GM18868 (cell line): ENCODE results near the gene NECTIN1.
"Not testable (repeated sequence)": the region's sequence is repeated elsewhere in the genome, so short reads cannot be mapped to it uniquely, and the experiment has no call there.

ENCODE experiments used
- ATAC-seq: cut with Tn5 transposase; IDR thresholded peaks from one replicate; pipeline ENCODE4 v1.9.1; 2021; ENCODE audit warnings: mild to moderate bottlenecking, moderate library complexity; ENCODE audit not compliant: unreplicated experiment

Gene NECTIN1

DNA sequence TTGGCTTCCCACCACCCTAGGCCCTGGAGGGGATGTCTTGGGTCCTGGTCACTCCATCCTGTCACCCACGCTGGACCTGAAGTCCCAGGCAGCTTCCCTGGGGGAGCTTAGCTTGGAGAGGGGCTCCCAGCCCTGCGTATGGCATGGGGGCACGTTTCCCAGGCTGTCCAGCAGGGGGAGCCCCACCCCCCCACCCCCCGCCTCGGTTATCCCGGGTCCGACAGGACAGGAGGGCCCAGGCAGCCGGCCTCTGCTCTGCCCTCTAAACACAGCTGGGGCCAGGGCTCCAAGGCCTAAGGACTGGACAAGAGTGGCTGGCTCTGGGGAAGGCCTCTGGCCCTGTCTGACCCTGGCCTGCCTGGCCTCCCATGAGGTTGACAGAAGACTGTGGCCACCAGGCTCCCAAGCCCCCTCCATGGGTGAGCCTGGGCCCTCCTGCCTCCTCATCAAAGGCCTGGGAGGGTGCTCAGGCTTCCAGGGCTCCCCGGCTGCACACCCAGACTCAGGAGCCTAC is 104.8 kb downstream of the NECTIN1 start:
- no peak for ATAC-seq

DNA sequence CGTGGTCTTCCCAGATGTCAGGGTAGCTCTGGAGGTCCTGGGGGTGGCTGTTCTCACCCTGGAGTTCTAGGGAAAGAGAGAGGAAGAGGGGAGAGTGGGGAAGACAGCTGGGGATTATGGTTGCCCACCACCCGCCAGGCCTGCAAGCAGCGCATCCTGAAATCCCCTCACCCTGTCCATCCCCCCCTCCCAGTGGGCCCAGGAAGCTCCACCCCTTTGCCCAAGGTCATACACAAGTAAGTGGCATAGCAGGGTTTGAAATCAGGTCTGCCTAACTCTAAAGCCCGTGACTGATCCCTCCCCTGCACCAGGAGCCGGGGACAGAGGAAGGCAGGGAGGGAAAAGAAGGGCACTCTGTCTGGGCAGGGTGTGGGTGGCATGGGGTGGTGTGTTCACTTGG is 105.3 kb downstream of the NECTIN1 start:
- ATAC-seq = no peak

DNA sequence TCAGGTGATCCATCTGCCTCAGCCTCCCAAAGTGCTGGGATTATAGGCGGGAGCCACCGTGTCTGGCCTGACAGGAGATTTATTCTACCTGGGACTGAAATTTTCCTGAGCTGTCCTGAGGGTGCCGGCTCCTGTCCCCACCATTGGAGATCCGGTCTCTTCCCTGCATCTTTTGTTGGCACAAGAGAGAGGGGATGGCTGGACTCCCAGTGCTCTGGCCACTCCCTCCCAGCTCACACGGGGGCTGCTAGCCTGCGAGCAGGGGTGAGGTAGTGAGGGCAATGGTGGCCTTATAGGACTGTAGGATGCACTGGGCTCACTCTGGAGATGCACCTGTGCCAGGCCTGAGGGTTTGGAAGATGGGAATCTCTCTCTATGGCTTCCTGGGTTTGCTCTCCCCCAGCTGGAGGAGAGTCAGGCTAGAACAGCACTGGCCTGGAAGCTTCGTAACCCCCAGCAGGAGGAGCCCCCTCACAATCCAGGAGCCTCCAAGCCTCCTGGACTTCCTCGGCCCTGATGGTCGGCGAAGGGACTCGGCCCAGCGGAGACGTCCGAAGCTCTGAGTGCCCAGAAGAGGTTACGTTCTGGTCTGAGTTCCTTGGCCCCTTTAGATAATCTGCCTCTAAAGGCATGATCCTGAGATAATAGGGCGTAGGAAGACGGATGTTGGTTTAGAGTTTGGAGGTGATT is 106.4 kb downstream of the NECTIN1 start:
- no peak for ATAC-seq

DNA sequence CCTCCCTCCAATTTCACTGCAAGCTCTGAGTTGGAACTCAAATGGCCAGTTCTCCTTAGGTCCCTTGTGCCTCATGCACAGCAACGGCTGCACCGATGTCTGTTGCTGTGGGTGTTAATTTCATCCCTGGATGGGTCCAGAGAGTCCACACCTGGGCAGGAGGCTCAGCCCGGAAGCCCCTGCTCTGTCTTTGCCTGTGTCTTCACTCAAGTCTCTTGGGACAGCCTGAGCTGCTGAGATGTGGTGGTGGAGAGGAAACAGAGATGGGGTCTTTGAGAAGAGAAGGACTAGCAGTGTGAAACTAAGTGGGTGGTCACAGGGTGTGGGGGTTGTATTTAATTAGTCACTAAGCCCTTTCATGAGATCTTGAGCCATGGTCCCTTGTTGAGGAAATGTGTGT is 109.3 kb downstream of the NECTIN1 start:
- ATAC-seq = no peak

DNA sequence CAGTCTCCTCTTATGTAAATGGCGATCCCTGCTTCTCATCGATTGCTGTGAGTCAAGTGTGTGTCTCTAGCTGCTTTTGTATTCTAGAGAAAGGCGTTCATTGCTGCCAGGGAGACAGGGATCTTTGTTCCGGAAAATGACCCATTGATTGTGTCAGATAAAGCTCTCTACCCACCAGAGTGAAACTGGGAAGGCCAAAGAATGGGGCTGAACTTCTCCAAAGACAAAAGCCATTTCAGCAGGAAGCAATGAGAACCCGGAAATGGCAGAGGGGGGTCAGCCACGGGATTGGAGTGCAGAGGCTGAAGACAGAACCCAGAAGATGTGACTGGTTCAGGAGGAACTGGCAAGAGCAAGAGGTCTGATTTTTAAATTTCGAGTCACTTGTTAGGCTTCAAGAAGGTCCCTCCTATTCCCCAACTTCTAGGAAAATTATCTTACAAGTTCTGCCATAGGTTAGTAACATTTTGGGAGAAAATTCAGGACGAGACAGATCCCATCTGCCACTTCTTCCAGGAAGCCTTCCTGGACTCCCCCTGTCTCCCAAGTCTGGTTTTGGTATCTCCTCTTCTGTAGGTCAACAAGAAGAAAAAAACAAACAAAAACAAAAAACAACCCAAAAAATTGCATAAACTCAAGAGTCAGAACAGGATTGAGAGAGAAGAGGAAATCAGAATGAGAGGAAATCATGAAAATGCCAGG is 110.6 kb downstream of the NECTIN1 start:
- ATAC-seq = no peak

DNA sequence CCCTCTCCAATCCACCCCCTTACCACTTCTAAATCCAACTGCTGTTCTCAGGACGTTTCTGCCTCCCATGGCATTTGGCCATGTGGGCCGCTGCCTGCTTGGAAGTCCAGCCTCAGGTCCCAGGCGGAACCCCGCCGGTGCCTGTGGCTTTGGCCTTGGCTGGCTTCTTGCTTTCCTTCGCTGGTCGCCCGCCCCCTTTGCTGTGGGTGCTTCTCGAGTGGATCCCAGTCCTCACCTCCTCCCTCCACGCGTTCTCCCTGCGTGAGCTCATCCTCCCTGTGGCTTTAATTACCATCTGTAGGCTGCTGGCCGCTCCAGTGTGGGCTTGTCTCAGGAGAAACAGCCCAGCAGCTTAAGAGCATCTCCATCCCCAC is 111.7 kb downstream of the NECTIN1 start:
- ATAC-seq = no peak

DNA sequence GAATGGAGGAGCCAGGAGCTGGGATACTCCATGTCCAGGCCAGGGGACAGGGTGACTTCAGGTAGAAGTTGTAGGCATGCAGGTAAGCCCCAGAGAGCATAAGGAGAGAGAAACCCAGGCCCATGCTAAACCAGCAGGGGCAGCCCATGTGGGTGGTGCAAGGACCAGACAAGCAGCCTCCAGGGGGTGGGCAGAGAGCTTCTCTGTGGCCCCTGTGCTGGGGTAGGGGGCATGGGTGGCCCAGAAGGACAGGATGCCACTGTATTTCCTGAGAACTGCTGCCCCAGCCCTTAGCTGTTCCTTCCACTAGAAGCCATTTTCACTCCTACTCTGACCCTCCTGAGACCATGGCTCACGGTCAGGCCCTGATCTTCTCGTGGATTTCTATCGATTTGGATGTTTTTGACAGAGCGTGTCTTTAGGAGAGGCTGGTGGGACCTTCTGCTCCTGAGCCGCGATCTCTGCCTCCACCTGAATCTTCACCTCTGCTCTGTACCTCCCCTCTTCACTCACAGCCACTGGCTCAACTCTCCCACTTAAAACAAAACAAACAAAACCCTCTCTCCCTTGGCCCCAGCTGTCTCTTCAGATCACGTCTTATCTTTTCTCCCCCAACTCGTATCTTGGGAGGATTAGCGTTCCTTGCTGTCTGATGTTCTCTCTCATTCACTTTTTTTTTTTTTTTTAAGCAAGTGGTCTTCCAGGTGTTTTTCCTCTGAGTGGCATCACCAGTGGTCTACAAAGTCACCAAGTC is 112.2 kb downstream of the NECTIN1 start:
- no peak for ATAC-seq

DNA sequence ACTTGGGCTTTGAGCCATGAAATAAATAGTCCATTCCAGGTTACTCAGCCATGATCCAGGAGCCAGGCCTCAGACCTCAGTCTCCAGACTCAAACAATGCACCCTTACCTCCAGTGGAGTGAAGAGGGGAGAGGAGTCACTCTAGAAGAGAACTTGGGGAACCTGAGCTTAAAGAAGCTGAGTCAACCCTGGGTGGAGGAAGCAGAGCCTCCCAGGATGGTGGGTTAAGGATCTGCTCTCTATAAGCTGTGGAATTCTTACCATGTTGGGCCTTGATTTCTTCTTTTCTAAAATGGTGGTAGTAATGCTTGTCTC is 113.2 kb downstream of the NECTIN1 start:
- ATAC-seq = no peak

DNA sequence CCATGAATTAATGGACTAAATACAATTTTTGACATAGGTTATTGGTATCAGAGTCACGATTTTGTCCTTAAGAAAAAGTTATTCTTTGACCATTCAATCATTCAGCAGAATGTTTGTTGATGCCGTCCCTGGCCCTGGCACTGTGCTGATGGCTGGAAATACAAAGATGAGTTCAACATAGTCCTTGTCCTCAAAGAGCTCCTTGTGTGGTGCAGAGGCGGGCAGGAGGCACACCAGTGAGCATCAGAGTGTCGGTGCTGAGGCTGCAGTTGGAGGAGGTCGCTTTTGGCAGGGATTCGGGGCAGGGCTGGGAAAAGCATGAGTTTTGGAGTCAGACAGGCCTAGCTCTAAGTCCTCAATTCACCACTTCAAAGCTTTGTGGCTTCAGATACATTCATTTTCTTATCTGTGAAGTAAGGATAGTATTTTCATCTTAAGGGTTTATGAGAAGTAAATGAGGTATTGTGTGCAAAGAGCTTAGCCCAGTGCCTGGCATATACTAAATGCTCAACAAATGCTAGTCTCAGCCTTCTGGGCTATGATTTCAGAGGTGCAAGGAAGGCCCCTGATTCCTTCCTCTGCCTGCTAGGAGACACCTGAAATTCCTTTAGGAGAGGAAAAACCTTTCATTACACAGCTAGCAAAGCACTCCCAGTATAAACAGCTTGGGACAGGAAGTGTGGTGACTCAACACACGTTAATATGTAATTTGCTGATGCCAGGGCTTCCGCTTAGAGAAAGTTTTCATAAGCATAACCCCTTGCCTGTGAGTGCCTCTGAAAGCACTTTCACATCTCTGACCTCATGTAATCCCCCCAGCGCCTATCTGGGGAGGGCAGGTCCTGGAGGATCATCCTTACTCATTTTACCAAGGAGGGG is 113.8 kb downstream of the NECTIN1 start:
- ATAC-seq = no peak

DNA sequence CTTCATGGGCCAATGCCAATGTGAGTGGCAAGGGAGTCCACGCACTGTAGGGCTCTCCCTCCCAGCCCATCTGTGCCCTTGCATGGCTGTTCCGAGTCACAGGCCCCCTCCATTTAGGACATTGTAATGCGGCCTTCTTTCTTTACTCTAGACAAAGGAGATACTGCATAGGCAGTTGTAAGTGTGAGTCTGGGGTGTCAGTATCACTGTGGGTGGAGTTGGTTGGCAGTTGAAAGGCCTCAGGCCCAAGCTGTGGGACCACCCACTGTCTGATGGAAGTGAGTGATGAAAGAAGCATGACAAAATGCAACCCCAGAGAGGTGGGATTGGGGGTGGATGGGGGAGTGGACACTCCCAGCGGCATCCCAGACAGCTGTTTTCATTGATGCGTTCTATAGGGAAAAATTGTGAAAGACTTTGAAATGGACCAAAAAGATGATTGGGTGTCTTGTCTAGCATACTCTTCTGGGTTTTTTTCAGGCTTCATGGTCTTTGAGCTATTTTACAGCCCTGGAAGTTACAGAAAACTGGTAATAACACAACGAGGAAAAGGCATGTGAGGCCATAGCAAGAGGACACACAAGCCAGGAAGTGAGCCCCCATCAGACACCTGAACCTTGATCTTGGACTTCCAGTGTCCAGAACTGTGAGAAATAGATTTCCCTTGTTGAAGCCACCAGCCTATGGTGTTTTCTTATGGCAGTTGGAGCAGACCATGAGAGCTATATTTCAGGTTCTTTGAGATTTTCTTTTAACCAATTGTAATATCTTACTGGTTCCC is 114.6 kb downstream of the NECTIN1 start:
- ATAC-seq = no peak

DNA sequence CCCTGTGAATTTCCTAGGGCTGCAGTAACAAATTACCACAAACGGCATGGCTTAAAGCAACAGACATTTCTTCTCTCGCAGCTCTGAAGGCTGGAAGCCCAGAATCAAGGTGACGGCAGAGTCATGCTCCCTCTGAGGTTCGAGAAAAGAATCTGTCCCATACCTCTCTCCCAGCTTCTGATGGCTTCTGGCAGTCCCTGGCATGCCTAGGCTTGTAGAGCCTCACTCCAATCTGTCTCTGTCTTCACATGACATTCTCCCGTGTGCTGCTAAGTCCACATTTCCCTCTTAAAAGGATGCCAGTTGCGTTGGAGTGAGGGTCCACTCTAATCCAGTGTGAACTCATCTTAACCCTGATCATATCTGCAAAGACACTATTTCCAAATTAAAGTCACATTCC is 116.2 kb downstream of the NECTIN1 start:
- no peak for ATAC-seq

DNA sequence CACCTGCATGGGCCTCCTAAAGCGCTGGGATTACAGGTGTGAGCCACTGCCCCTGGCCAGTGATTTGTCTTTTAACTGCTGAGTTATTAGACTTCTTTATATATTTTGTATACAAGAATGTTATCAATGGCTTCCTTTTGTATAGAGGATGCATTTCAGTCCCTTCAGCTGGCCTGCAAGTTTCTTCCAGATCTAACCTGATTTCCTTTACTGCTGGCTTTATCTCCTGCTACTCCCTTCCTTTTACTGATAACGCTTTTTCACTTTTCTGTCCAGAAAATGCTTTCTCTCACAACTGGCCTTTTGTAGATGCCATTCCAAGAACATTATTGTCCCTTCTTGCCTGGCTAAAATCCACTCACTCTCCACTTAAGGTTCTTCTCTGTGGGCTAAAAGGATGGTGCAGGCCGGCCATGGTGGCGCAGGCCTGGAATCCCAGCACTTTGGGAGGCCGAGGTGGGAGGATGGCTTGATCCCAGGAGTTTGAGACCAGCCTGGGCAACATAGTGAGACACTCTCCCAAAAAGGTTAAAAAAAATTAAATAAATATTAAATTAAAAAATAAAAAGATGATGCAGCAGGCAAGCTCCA is 118.1 kb downstream of the NECTIN1 start:
- ATAC-seq = no peak

DNA sequence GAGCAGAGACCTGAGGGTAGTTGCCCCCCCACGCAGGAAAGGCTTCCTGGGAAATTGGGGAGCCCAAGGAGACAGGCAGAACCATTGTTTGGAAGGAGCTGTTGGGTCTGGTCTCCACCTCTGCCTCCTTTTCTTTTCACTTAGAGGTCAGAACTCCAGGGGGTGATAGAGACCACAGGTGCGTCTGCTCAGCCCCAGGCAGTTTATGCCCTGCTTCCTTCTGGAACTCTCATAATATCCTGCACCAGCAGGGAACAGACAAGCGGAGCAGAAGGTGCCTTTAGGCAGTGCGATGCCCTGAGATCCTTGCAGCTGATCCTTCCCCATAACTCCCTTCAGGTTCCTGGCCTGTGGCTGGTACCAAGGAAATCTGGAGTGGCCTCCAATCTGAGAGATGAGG is 120.2 kb downstream of the NECTIN1 start:
- no peak for ATAC-seq

DNA sequence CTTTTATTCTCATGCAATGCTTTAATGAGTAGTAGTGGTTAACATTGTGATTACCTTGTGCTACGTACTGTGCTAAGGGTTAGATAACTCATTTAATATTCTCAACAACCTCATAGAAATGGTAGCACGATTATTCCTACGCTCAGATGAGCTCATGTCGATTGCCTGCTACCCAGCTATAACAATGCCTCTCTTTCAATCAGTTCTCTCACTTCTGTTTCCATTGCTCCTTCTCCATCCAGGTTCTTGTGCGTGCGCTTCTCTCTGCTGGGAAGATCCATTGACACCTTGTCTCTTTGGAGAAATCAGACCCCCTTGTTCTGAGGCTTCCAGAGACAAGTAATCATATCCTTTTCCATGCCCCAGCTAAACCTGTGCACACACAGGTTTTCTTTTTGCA is 120.8 kb downstream of the NECTIN1 start:
- no peak for ATAC-seq

DNA sequence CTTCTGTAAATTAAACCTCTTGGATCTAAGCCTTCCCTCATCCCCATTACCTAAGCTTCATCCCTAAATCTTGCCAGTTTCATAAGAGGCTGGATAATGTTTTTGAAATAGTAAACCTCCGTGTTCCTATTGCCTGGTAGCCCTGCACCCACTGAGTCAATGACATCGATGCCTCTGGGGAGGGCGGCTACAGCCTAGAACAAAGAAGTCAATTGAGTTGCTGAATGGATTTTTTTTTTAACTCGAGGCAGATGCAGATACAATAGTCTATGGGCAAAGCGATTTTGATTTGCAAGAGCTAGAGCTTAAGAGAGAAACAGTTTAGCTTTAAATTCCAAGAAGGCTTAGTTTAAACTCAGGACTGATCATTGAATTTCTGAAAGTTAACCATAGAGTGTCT is 121.3 kb downstream of the NECTIN1 start:
- no peak for ATAC-seq

DNA sequence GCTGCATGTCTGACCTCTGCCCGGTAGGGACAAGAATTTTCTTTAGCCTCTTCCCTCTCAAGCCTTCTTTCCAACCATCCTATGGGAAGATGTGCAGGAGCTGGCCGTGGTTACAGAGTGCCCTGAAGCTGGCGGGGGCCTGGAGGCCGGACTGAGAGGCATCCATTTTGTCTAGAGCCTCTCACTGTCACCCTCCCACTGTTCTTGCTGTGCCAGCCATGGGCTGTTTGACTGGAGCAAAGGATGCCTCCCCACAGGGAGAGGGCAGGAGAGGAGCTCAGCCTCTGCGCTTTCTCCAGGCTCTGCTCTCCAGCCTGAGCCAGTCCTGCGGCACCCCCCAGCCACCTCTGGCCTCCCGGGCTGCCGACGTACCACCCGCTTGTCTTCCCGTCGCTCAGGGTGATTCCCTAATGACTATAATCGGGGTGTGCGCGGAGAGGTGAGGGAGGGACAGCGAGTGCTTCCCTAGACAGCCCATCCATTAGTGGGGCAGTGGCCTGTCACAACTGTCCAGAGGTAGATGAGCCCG is 123.8 kb downstream of the NECTIN1 start:
- ATAC-seq = no peak

DNA sequence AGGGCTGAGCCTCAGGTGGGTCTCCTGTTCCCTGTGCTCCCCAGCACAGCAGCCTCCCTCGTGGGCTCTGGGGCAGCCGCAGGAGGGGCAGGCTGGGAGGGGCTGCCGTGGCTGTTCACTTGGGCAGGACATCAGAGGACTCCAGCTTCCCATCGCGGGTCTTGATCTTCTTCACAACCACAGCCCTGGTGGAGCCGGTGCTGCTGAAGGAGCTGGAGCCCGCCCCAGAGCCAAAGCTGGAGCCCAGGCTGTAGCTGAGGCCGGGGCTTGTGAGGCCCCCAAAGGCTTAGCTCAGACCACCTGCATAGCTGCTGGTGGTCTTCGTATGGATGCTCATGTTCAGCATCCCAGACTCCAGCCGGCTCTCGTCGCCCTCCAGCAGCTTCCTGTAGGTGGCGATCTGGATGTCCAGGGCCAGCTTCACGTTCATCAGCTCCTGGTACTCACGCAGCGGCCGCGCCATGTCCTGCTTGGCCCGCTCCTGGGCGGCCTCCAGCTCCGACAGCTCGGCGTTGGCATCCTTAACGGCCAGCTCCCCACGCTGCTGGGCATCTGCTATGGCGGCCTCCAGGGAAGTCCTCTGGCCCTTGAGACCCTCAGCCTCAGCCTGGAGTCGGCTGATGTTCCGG is 126.1 kb downstream of the NECTIN1 start:
- ATAC-seq = no peak

DNA sequence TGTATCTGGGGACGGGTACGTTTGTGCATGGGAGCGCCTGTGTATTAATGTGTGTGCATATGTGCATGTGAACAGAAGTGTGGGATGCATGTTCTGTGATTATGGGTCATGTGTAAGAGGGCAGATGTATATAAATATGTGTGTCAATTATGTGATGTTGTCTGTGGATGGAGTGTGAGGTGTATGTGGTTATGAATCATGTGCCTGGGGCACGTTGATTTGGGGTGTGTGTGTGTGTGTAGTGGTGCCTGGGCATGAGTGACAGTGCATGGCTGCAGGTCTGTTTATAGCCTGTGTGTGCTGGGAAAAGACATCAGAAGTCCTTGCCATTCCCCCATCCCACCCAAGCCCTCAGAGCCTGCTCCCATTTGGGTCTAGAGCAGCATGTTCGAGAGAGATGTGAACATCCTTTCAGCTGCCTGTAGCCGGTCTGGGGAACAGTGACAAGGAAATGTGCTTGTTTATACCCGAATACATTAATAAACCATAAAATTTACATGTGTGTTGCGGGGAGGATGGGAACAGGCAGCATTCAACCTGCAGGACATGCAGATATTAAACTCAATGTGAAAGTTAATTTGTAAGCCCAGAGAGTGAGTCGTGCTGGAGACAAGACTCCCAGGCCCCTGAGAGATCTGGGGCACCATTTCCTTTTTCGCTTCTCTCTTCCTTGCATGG is 129.0 kb downstream of the NECTIN1 start:
- ATAC-seq = no peak

DNA sequence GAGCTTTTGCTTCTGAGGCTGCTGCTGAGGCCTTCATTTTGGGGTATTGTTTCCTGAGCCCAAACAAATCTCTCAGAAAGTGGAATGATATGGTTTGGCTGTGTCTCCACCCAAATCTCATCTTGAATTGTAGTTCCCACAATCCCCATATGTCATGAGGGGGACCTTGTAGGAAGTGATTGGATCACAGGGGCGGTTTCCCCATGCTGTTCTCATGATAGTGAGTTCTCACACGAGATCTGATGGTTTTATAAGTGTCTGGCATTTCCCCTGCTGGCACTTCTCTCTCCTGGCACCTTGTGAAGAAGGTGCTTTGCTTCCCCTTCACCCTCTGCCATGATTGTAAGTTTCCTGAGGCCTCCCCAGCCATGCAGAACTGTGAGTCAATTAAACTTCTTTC is 133.1 kb downstream of the NECTIN1 start:
- not testable (repeated sequence) for ATAC-seq
